HG03571 (cell line): ENCODE measurements around the gene ALKBH7.

ENCODE experiments used
- ATAC-seq: cut with Tn5 transposase; IDR thresholded peaks from one replicate; pipeline ENCODE4 v1.9.1; 2021; ENCODE audit not compliant: unreplicated experiment

Gene ALKBH7

DNA sequence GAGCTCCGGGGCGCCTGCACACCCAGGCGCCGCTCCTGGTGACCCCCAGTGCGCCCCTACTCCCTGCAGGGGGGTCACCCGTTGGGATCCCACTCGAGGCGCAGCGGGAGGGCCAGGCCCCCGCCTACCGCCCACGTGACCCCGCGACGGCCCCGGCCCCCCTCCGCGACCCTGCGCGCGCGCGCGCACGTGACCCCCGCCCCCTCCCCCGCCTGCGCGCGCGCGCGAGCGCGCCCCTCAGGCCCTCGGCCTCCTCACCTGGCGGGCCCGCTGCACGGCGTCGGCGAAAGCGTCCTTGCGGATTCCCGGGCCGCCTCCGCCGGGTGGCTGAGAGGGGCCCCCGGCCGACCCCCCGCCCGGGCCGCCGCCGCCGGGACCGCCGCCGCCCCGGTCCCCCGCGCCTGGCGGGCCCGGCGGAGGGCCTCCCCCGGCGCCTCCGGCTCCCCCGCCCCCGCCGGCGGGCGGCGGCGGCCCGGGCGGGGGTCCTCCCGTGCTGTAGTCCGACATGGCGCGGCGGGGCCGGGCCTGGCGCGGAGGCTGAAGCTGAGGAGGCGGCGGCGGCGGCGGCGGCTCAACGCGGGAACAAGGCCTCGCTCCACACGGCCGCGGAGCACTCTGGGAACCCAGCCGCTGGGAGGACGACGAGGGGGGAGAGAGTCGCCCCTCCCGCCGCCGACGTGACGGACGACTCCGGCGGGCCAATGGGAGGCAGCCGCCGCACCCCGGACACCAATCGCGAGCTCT lies 51.8 kb downstream of the ALKBH7 start, which contains the start of gene KHSRP:
Gene KHSRP, minus strand, starts transcription at position 617 of the 744 bp plus-strand sequence. Its CDS starts 110 bp downstream, at position 507.
- no peak for ATAC-seq
